Ovary (tissue), 3 donors: Measurements from ENCODE around the gene APOBEC4.

ENCODE experiments used
- EP300 ChIP-seq: sonication (generic); formaldehyde crosslinking; IDR thresholded peaks from one replicate; pipeline ENCODE4 v1.6.1; 2017; ENCODE audit warnings: antibody characterized with exemption
- POLR2A ChIP-seq: fragments of 450-650 bp; IDR thresholded peaks from one replicate; pipeline ENCODE4 v1.6.1; 2017; ENCODE audit warnings: antibody characterized with exemption, mild to moderate bottlenecking, moderate library complexity
- TF ChIP-seq, protein P1 (sequence below), 3 donors: fragments of 450-650 bp in 2 of 3; fragments of 200-600 bp in 1 of 3; IDR thresholded peaks; one replicate each; pipeline versions ENCODE4 v1.5.1 to v1.8.0; 2016 to 2022; ENCODE audit warnings: antibody characterized with exemption in 3 of 3, mild to moderate bottlenecking in 1 of 3
- donor health status: DM: no; HTN: no; CAD: no.

DNA sequence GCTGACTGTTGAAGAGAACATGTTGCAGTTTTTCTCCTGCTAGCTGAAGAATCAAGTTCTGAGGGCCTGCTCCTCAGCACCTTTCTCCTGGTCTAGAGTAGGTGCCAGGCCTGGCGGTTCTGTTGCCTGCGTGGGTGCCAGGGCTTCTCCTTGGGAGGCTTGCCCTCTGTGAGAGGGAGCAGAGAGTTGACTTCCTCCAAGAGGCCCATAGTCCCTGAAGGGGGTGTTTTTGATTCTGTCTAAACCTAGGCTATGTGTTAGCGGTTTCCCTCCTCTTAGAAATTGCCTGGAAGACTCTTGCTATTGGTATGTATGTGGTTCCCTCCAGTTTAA lies 312 bp upstream of the APOBEC4 start:
- TF ChIP-seq, protein P1, sequence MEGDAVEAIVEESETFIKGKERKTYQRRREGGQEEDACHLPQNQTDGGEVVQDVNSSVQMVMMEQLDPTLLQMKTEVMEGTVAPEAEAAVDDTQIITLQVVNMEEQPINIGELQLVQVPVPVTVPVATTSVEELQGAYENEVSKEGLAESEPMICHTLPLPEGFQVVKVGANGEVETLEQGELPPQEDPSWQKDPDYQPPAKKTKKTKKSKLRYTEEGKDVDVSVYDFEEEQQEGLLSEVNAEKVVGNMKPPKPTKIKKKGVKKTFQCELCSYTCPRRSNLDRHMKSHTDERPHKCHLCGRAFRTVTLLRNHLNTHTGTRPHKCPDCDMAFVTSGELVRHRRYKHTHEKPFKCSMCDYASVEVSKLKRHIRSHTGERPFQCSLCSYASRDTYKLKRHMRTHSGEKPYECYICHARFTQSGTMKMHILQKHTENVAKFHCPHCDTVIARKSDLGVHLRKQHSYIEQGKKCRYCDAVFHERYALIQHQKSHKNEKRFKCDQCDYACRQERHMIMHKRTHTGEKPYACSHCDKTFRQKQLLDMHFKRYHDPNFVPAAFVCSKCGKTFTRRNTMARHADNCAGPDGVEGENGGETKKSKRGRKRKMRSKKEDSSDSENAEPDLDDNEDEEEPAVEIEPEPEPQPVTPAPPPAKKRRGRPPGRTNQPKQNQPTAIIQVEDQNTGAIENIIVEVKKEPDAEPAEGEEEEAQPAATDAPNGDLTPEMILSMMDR (IDR thresholded peaks at IDR 0.05) = no peak
- TF ChIP-seq POLR2A = no peak
- TF ChIP-seq EP300 = no peak
